Mesothelial cell of epicardium (in vitro differentiated cells): ENCODE data around the gene ITGA6. TPM values are rescaled to one million over a fixed set of nuclear protein-coding genes. Genes with fewer than 3 reads are reported as not detected.

ENCODE experiments used
- DNase-seq, 2 experiments: peaks; one replicate each; pipeline ENCODE4 v3.0.0; 2021; ENCODE audit warnings: low spot score in 2 of 2; ENCODE audit not compliant: unreplicated experiment in 2 of 2
- H3K27ac Mint-ChIP-seq: 2 replicates; pipeline ENCODE4 v1.8.0; 2021; ENCODE audit warnings: mixed read lengths
- H3K27me3 Mint-ChIP-seq: 2 replicates; pipeline ENCODE4 v1.8.0; 2021; ENCODE audit warnings: low read depth, mixed read lengths
- H3K36me3 Mint-ChIP-seq: 2 replicates; pipeline ENCODE4 v1.8.0; 2021; ENCODE audit warnings: mixed read lengths
- H3K4me1 Mint-ChIP-seq: 2 replicates; pipeline ENCODE4 v1.8.0; 2021; ENCODE audit warnings: mixed read lengths
- H3K4me3 Mint-ChIP-seq: 2 replicates; pipeline ENCODE4 v1.8.0; 2021; ENCODE audit warnings: mild to moderate bottlenecking, moderate library complexity, mixed read lengths
- H3K9me3 Mint-ChIP-seq: 2 replicates; pipeline ENCODE4 v1.8.0; 2021; ENCODE audit warnings: mixed read lengths
- CTCF ChIP-seq: fragments of 200-600 bp; sonication (generic); IDR thresholded peaks from one replicate; pipeline ENCODE4 v1.5.0; 2021; ENCODE audit warnings: antibody characterized with exemption; ENCODE audit not compliant: unreplicated experiment
- total RNA-seq: library from RNA; stranded (reverse); gene quantifications from 3 replicates; pipeline ENCODE4 v1.2.1, GENCODE V29; 2021

Gene ITGA6
- total RNA-seq, 1 donor from 2014 or later, result 40.5 TPM

- no peak for DNase-seq
- no peaks in the 10 kb centered on the region for H3K36me3 Mint-ChIP-seq
- H3K4me1 Mint-ChIP-seq, result peaks cover 16% of the 10 kb centered on the region
- H3K9me3 Mint-ChIP-seq, result peaks cover 4% of the 10 kb centered on the region
- TF ChIP-seq CTCF, result no peak
- no peak overlapping the region for H3K27ac Mint-ChIP-seq
- no peaks in the 10 kb centered on the region for H3K27me3 Mint-ChIP-seq
- H3K4me3 Mint-ChIP-seq, result no peak overlapping the region
Measured at GRCh38 chr2:172402198-172402597, 25.2 kb upstream of the ITGA6 start.

GRCh38 chr2:172403402-172403801 lies 24.0 kb upstream of the ITGA6 start:
- Mint-ChIP-seq H3K4me3 (no peak overlapping the region), H3K9me3 (peaks cover 4% of the 10 kb centered on the region), H3K27me3 (no peaks in the 10 kb centered on the region), H3K36me3 (no peaks in the 10 kb centered on the region), H3K27ac (no peak overlapping the region), H3K4me1 (peaks cover 20% of the 10 kb centered on the region)
- TF ChIP-seq CTCF, result no peak
- no peak for DNase-seq

GRCh38 chr2:172403881-172404468 lies 23.4 kb upstream of the ITGA6 start:
- DNase-seq, result no peak
- Mint-ChIP-seq H3K36me3 (no peaks in the 10 kb centered on the region), H3K27me3 (no peaks in the 10 kb centered on the region), H3K27ac (no peak overlapping the region), H3K9me3 (peaks cover 4% of the 10 kb centered on the region), H3K4me3 (no peak overlapping the region), H3K4me1 (peaks cover 26% of the 10 kb centered on the region)
- no peak for TF ChIP-seq CTCF

- Mint-ChIP-seq H3K27ac (peak overlapping the region; percentile 44), H3K4me3 (no peak overlapping the region), H3K36me3 (no peaks in the 10 kb centered on the region), H3K4me1 (peaks cover 30% of the 10 kb centered on the region), H3K27me3 (no peaks in the 10 kb centered on the region), H3K9me3 (peaks cover 4% of the 10 kb centered on the region)
- DNase-seq, result no peak
- no peak for TF ChIP-seq CTCF
Measured at GRCh38 chr2:172404824-172405223, 22.6 kb upstream of the ITGA6 start.

GRCh38 chr2:172405673-172406072 lies 21.7 kb upstream of the ITGA6 start:
- Mint-ChIP-seq H3K4me3 (no peak overlapping the region), H3K9me3 (peaks cover 4% of the 10 kb centered on the region), H3K4me1 (peaks cover 30% of the 10 kb centered on the region), H3K27ac (no peak overlapping the region), H3K27me3 (no peaks in the 10 kb centered on the region), H3K36me3 (no peaks in the 10 kb centered on the region)
- DNase-seq, result no peak
- TF ChIP-seq CTCF, result no peak
